Neural progenitor cell (in vitro differentiated cells): ENCODE measurements around the gene MMP17. TPM values are rescaled to one million over a fixed set of nuclear protein-coding genes. Genes with fewer than 3 reads are reported as not detected.

Experiments used
- DNase-seq: peaks from one replicate; pipeline ENCODE4 v3.0.0-alpha.2; 2016; ENCODE audit warnings: low spot score
- H2AFZ ChIP-seq: fragments of 200-600 bp; sonication (generic); replicated peaks from 2 replicates; pipeline ENCODE4 v1.6.1; 2016; ENCODE audit warnings: antibody characterized with exemption
- H3F3A ChIP-seq: fragments of 200-600 bp; sonication (generic); 2 replicates; pipeline ENCODE4 v1.6.1; 2016; ENCODE audit warnings: antibody characterized with exemption, low read depth
- H3K27ac ChIP-seq: fragments of 200-600 bp; sonication (generic); 2 replicates; pipeline ENCODE4 v1.5.1; 2016; ENCODE audit warnings: mild to moderate bottlenecking
- H3K27me3 ChIP-seq: fragments of 200-600 bp; sonication (generic); 2 replicates; pipeline ENCODE4 v1.6.1; 2016; ENCODE audit warnings: mild to moderate bottlenecking, moderate library complexity
- H3K36me3 ChIP-seq: fragments of 200-600 bp; sonication (generic); 2 replicates; pipeline ENCODE4 v1.5.1; 2016
- H3K4me1 ChIP-seq: fragments of 200-600 bp; sonication (generic); 2 replicates; pipeline ENCODE4 v1.6.1; 2016; ENCODE audit warnings: mixed run types
- H3K4me2 ChIP-seq: fragments of 200-600 bp; sonication (generic); 2 replicates; pipeline ENCODE4 v1.6.1; 2016
- H3K4me3 ChIP-seq: fragments of 200-600 bp; sonication (generic); 2 replicates; pipeline ENCODE4 v1.5.1; 2016
- H3K79me2 ChIP-seq: fragments of 200-600 bp; sonication (generic); 2 replicates; pipeline ENCODE4 v1.6.1; 2016; ENCODE audit warnings: low read depth
- H3K9ac ChIP-seq: fragments of 200-600 bp; sonication (generic); 2 replicates; pipeline ENCODE4 v1.6.1; 2016
- H3K9me3 ChIP-seq: fragments of 200-600 bp; sonication (generic); 2 replicates; pipeline ENCODE4 v1.5.1; 2016; ENCODE audit warnings: low read depth
- H4K20me1 ChIP-seq: fragments of 200-600 bp; sonication (generic); 2 replicates; pipeline ENCODE4 v1.6.1; 2016; ENCODE audit warnings: low read depth
- H3K27ac Mint-ChIP-seq: 3 replicates; pipeline ENCODE4 v1.8.0; 2021; ENCODE audit warnings: mixed read lengths
- H3K27me3 Mint-ChIP-seq: 2 replicates; pipeline ENCODE4 v1.8.0; 2022; ENCODE audit warnings: low read depth, mild to moderate bottlenecking, inconsistent platforms, moderate library complexity, mixed read lengths; ENCODE audit not compliant: insufficient read depth
- H3K36me3 Mint-ChIP-seq: 3 replicates; pipeline ENCODE4 v1.8.0; 2021; ENCODE audit warnings: mixed read lengths
- H3K4me1 Mint-ChIP-seq: 3 replicates; pipeline ENCODE4 v1.8.0; 2021; ENCODE audit warnings: mixed read lengths
- H3K4me3 Mint-ChIP-seq: 3 replicates; pipeline ENCODE4 v1.8.0; 2021; ENCODE audit warnings: mild to moderate bottlenecking, moderate library complexity, mixed read lengths
- H3K9me3 Mint-ChIP-seq: 3 replicates; pipeline ENCODE4 v1.8.0; 2020; ENCODE audit warnings: mixed read lengths
- CTCF ChIP-seq: fragments of 200-600 bp; sonication (generic); IDR thresholded peaks from 2 replicates; pipeline ENCODE4 v1.5.1; 2017; ENCODE audit warnings: antibody characterized with exemption, mild to moderate bottlenecking
- EZH2 ChIP-seq: fragments of 200-600 bp; sonication (generic); IDR thresholded peaks from 2 replicates; pipeline ENCODE4 v1.6.1; 2017; ENCODE audit warnings: antibody characterized with exemption, mild to moderate bottlenecking, moderate library complexity
- EZH2phosphoT487 ChIP-seq: fragments of 200-600 bp; sonication (generic); IDR thresholded peaks from 2 replicates; pipeline ENCODE4 v1.6.1; 2017; ENCODE audit warnings: antibody characterized with exemption
- total RNA-seq: library from RNA; depleted of rRNA; stranded (reverse); fragments of >200 nt; gene quantifications from 2 replicates; pipeline ENCODE4 v1.2.3, GENCODE V29; 2015; ENCODE audit warnings: low replicate concordance

The MMP17 gene
- total RNA-seq, 1 donor from 2014 or later = 2.1 TPM

DNA sequence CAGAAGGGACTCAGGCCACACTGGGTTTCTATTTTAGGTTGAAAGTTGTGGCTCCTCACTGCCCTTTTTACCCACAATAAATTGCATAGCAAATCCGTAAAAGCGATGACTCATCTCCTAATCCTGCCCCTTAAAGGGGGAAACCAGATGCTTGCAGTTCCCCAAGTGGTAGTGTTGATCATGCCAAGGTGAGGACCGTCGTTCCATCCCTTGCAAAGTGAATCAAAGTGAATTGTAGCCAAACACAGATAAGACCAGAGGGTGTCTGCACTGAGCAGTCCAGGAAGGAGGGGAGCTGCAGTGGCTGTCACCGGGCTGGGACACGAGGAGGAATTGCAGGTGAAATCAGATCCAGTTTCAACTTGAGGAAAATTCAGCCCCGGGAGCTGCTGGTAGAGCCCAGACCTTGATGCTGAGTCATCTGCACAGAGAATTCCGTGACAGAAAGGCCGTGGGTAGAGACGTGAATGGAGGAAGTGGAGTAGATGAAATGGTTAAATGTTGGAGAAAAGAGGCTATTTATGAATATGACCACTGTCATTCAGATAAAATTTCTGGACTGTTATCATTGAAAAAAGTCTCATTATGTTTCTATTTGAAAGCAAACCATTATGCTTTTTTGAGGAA lies 44.2 kb upstream of the MMP17 start:
- H3K79me2 ChIP-seq = no peaks in the 10 kb centered on the region
- no peaks in the 10 kb centered on the region for H3K27me3 ChIP-seq
- H2AFZ ChIP-seq = no peak overlapping the region
- H3K4me3 Mint-ChIP-seq = peak overlapping the region; percentile 39
- H3K9me3 Mint-ChIP-seq = no peaks in the 10 kb centered on the region
- H3K4me2 ChIP-seq = no peak overlapping the region
- no peak overlapping the region for H3K4me3 ChIP-seq
- peaks cover 2% of the 10 kb centered on the region for H3F3A ChIP-seq
- H3K27ac ChIP-seq = no peak overlapping the region
- peaks cover 3% of the 10 kb centered on the region for H3K36me3 ChIP-seq
- no peak overlapping the region for H3K9ac ChIP-seq
- peaks cover 24% of the 10 kb centered on the region for H3K4me1 Mint-ChIP-seq
- H3K27ac Mint-ChIP-seq = no peak overlapping the region
- H3K36me3 Mint-ChIP-seq = peaks cover 20% of the 10 kb centered on the region
- H3K4me1 ChIP-seq = peaks cover 2% of the 10 kb centered on the region
- peaks cover 2% of the 10 kb centered on the region for H3K27me3 Mint-ChIP-seq
- no peak for DNase-seq
- no peaks in the 10 kb centered on the region for H3K9me3 ChIP-seq
- TF ChIP-seq EZH2 (no peak), CTCF (no peak), EZH2phosphoT487 (no peak)
- peaks cover 7% of the 10 kb centered on the region for H4K20me1 ChIP-seq

DNA sequence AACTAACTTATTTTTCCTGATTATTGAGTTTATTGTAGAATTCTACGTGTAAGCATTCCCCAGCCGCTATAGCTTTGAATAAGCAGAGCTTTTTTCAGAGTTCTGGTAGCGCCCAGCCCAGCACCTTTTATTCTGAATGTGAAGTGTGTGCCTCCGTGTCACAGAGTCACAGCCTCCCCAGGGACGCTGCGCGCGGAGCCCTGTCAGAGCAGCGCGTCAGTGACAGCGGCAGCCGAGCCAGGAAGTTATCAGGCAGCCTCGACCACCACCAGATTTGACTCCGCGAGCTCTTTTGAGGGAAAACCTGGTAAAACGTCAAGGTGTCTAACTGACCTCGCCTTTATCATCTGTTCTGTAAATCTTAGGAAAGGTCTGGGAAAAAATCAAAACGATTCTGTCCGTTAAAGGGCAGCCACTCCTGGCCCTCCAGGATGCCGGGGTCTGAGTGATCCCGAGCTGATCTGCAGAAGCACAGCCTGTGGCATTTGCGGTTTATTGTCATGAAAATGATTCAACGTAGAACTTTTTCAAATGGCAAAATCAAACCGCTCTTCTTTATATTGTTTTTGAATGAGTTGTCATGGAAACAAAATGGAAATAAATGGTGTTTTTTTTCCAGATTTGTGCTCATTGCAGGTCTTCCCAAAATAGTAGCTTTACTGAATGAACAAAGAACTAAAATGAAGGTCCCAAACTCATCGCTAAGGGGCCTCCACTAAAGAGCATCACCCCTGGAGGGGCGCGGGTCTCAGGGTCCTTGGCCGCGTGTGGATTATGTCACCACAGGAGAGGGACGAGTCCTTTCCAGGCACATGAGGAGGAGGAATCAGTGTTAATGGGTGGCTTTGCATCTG lies 43.1 kb upstream of the MMP17 start:
- Histone ChIP-seq H3F3A (peaks cover 2% of the 10 kb centered on the region), H3K9me3 (no peaks in the 10 kb centered on the region), H3K27ac (no peak overlapping the region), H3K27me3 (no peaks in the 10 kb centered on the region), H3K9ac (no peak overlapping the region), H3K4me2 (no peak overlapping the region), H3K79me2 (no peaks in the 10 kb centered on the region), H3K36me3 (peaks cover 3% of the 10 kb centered on the region), H3K4me1 (peaks cover 2% of the 10 kb centered on the region), H3K4me3 (no peak overlapping the region), H4K20me1 (peaks cover 7% of the 10 kb centered on the region), H2AFZ (no peak overlapping the region)
- Mint-ChIP-seq H3K36me3 (peaks cover 23% of the 10 kb centered on the region), H3K9me3 (no peaks in the 10 kb centered on the region), H3K27ac (peak overlapping the region; percentile 69), H3K4me3 (no peak overlapping the region), H3K27me3 (peaks cover 5% of the 10 kb centered on the region), H3K4me1 (peaks cover 24% of the 10 kb centered on the region)
- no peak for DNase-seq
- TF ChIP-seq EZH2phosphoT487 (no peak), EZH2 (no peak)

GRCh38 chr12:131785763-131786330 lies 42.3 kb upstream of the MMP17 start:
- TF ChIP-seq CTCF (no peak), EZH2phosphoT487 (no peak), EZH2 (no peak)
- Histone ChIP-seq H3K27me3 (no peaks in the 10 kb centered on the region), H3K27ac (no peak overlapping the region), H3K4me3 (no peak overlapping the region), H3K4me2 (no peak overlapping the region), H4K20me1 (peaks cover 7% of the 10 kb centered on the region), H2AFZ (no peak overlapping the region), H3K4me1 (peaks cover 2% of the 10 kb centered on the region), H3K9ac (no peak overlapping the region), H3K36me3 (peaks cover under 1% of the 10 kb centered on the region), H3K9me3 (no peaks in the 10 kb centered on the region), H3K79me2 (no peaks in the 10 kb centered on the region), H3F3A (peaks cover 7% of the 10 kb centered on the region)
- H3K36me3 Mint-ChIP-seq = peaks cover 26% of the 10 kb centered on the region
- H3K27me3 Mint-ChIP-seq = peaks cover 5% of the 10 kb centered on the region
- H3K9me3 Mint-ChIP-seq = no peaks in the 10 kb centered on the region
- H3K4me1 Mint-ChIP-seq = peaks cover 24% of the 10 kb centered on the region
- no peak overlapping the region for H3K4me3 Mint-ChIP-seq
- no peak for DNase-seq
- H3K27ac Mint-ChIP-seq = no peak overlapping the region
